IMR-90 (cell line): ENCODE measurements around the gene ZMIZ1. TPM values are rescaled to one million over a fixed set of nuclear protein-coding genes. Genes with fewer than 3 reads are reported as not detected.

Source experiments
- ATAC-seq: fragments of 200-7000 bp; cut with Tn5 transposase; 2 replicates; pipeline ENCODE4 v1.9.1; 2020; ENCODE audit warnings: low read depth, mild to moderate bottlenecking, moderate library complexity
- BruUV-seq: library from RNA; stranded (reverse); fragments of 400-500 nt; replicated peaks from 2 replicates; lab custom pipeline; 2021; lab: Mats Ljungman, UMichigan
- CTCF ChIA-PET: fragments of 300-600 bp; formaldehyde crosslinking; extraction: SDS; loops from one replicate; lab custom pipeline; 2021; ENCODE audit warnings: antibody characterized with exemption; lab: Yijun Ruan, JAX
- POLR2A ChIA-PET: fragments of 300-600 bp; sonication (Branson Sonifier 250); formaldehyde crosslinking; loops from one replicate; lab custom pipeline; 2022; ENCODE audit warnings: antibody characterized with exemption; ENCODE audit not compliant: unreplicated experiment; lab: Charles Lee
- DNase-seq: peaks from one replicate; pipeline ENCODE4 v3.0.0; 2013
- H2AFZ ChIP-seq: replicated peaks from 2 replicates; pipeline ENCODE3; 2013; ENCODE audit warnings: low read length, mild to moderate bottlenecking; ENCODE audit not compliant: poor library complexity
- H2AK5ac ChIP-seq: 2 replicates; pipeline ENCODE4 v1.6.1; 2013; ENCODE audit warnings: low read depth, low read length, inconsistent platforms
- H2AK9ac ChIP-seq: replicated peaks from 2 replicates; pipeline ENCODE3; 2013; ENCODE audit warnings: mild to moderate bottlenecking, low read depth, low read length, moderate library complexity; ENCODE audit not compliant: poor library complexity
- H2BK120ac ChIP-seq: 2 replicates; pipeline ENCODE4 v1.6.1; 2013; ENCODE audit warnings: low read depth, low read length, inconsistent platforms
- H2BK15ac ChIP-seq: 3 replicates; pipeline ENCODE4 v1.6.1; 2013; ENCODE audit warnings: low read depth, low read length, inconsistent platforms
- H2BK20ac ChIP-seq: 2 replicates; pipeline ENCODE4 v1.6.1; 2013; ENCODE audit warnings: low read depth, mild to moderate bottlenecking, inconsistent platforms, low read length, moderate library complexity
- H2BK5ac ChIP-seq: 2 replicates; pipeline ENCODE4 v1.6.1; 2013; ENCODE audit warnings: mild to moderate bottlenecking, low read depth, low read length, inconsistent platforms; ENCODE audit not compliant: poor library complexity, severe bottlenecking
- H3K14ac ChIP-seq: replicated peaks from 2 replicates; pipeline ENCODE4 v1.6.1; 2013; ENCODE audit warnings: low read depth, low read length, inconsistent platforms
- H3K18ac ChIP-seq: 2 replicates; pipeline ENCODE4 v1.6.1; 2013; ENCODE audit warnings: low read depth, low read length, control low read depth
- H3K23ac ChIP-seq: 2 replicates; pipeline ENCODE4 v1.6.1; 2013; ENCODE audit warnings: low read depth, low read length, inconsistent platforms
- H3K27ac ChIP-seq: 2 replicates; pipeline ENCODE4 v1.5.1; 2013; ENCODE audit warnings: mild to moderate bottlenecking, control low read depth, low read length; ENCODE audit not compliant: insufficient read depth
- H3K27me3 ChIP-seq: 2 replicates; pipeline ENCODE4 v1.6.1; 2013; ENCODE audit warnings: low read length; ENCODE audit not compliant: control insufficient read depth, insufficient read depth
- H3K36me3 ChIP-seq: 2 replicates; pipeline ENCODE4 v1.6.1; 2013; ENCODE audit warnings: low read length, mixed read lengths; ENCODE audit not compliant: control insufficient read depth, insufficient read depth
- H3K4ac ChIP-seq: 2 replicates; pipeline ENCODE4 v1.6.1; 2013; ENCODE audit warnings: low read depth, low read length, inconsistent platforms
- H3K4me1 ChIP-seq: 2 replicates; pipeline ENCODE4 v1.6.1; 2013; ENCODE audit warnings: low read length, mixed read lengths; ENCODE audit not compliant: control insufficient read depth, insufficient read depth
- H3K4me2 ChIP-seq: 2 replicates; pipeline ENCODE4 v1.6.1; 2013; ENCODE audit warnings: low read depth, mild to moderate bottlenecking, control low read depth, low read length, moderate library complexity
- H3K4me3 ChIP-seq: 2 replicates; pipeline ENCODE4 v1.5.1; 2013; ENCODE audit warnings: low read depth, mild to moderate bottlenecking, control low read depth, low read length, moderate library complexity; ENCODE audit not compliant: insufficient read depth
- H3K56ac ChIP-seq: 2 replicates; pipeline ENCODE4 v1.6.1; 2013; ENCODE audit warnings: low read length, inconsistent platforms; ENCODE audit not compliant: insufficient read depth; ENCODE audit errors: extremely low read depth
- H3K79me1 ChIP-seq, 2 experiments: 2 replicates each; pipeline ENCODE4 v1.6.1; 2013; ENCODE audit warnings: low read length in 2 of 2, inconsistent platforms in 1 of 2, low read depth in 1 of 2
- H3K9ac ChIP-seq: 2 replicates; pipeline ENCODE4 v1.6.1; 2013; ENCODE audit warnings: low read depth, low read length, control low read depth
- H3K9me1 ChIP-seq: 2 replicates; pipeline ENCODE4 v1.6.1; 2013; ENCODE audit warnings: low read length, inconsistent platforms; ENCODE audit not compliant: insufficient read depth
- H3K9me3 ChIP-seq: 2 replicates; pipeline ENCODE4 v1.6.1; 2013; ENCODE audit warnings: low read length; ENCODE audit not compliant: control insufficient read depth, insufficient read depth
- H4K20me1 ChIP-seq: 2 replicates; pipeline ENCODE4 v1.6.1; 2013; ENCODE audit warnings: low read length, inconsistent platforms; ENCODE audit not compliant: insufficient read depth
- H4K5ac ChIP-seq: 2 replicates; pipeline ENCODE4 v1.6.1; 2013; ENCODE audit warnings: mild to moderate bottlenecking, low read depth, low read length, control low read depth
- H4K8ac ChIP-seq, 2 experiments: 2 replicates each; pipeline ENCODE4 v1.6.1; 2013; ENCODE audit warnings: low read depth in 2 of 2, low read length in 2 of 2, control low read depth in 1 of 2, inconsistent platforms in 1 of 2
- H4K91ac ChIP-seq: 2 replicates; pipeline ENCODE4 v1.6.1; 2013; ENCODE audit warnings: low read depth, low read length, inconsistent platforms; ENCODE audit not compliant: insufficient read depth
- BHLHE40 ChIP-seq: fragments of 150-350 bp; IDR thresholded peaks from 2 replicates; pipeline ENCODE4 v1.6.1; 2016; ENCODE audit warnings: mild to moderate bottlenecking, low read depth, low read length
- CEBPB ChIP-seq: IDR thresholded peaks from 2 replicates; pipeline ENCODE4 v1.6.1; 2012; ENCODE audit warnings: low read depth, low read length, improper control_type of control experiment
- CHD1 ChIP-seq: IDR thresholded peaks from 2 replicates; pipeline ENCODE4 v1.6.1; 2012; ENCODE audit warnings: low read depth, low read length, improper control_type of control experiment
- FOS ChIP-seq: fragments of 150-350 bp; IDR thresholded peaks from 2 replicates; pipeline ENCODE4 v1.6.1; 2016; ENCODE audit warnings: low read depth, low read length
- MAFK ChIP-seq: IDR thresholded peaks from 2 replicates; pipeline ENCODE4 v1.6.1; 2012; ENCODE audit warnings: low read depth, low read length, improper control_type of control experiment
- MAZ ChIP-seq: IDR thresholded peaks from 2 replicates; pipeline ENCODE4 v1.6.1; 2012; ENCODE audit warnings: low read depth, mild to moderate bottlenecking, low read length, improper control_type of control experiment, moderate library complexity, borderline replicate concordance
- MXI1 ChIP-seq: IDR thresholded peaks from 2 replicates; pipeline ENCODE4 v1.6.1; 2012; ENCODE audit warnings: low read depth, mild to moderate bottlenecking, low read length, moderate library complexity, borderline replicate concordance
- NFE2L2 ChIP-seq: fragments of 150-350 bp; IDR thresholded peaks from 2 replicates; pipeline ENCODE4 v1.6.1; 2016; ENCODE audit warnings: low read depth, mild to moderate bottlenecking, low read length
- POLR2A ChIP-seq: IDR thresholded peaks from 2 replicates; pipeline ENCODE4 v1.6.1; 2012; ENCODE audit warnings: mild to moderate bottlenecking, low read depth, low read length
- RAD21 ChIP-seq: IDR thresholded peaks from 2 replicates; pipeline ENCODE4 v1.6.1; 2012; ENCODE audit warnings: low read length, improper control_type of control experiment
- RCOR1 ChIP-seq: IDR thresholded peaks from 2 replicates; pipeline ENCODE4 v1.6.1; 2012; ENCODE audit warnings: mild to moderate bottlenecking, low read length, improper control_type of control experiment; ENCODE audit not compliant: insufficient replicate concordance
- RFX5 ChIP-seq: IDR thresholded peaks from 2 replicates; pipeline ENCODE4 v1.8.0; 2012; ENCODE audit warnings: low read depth, mild to moderate bottlenecking, low read length, moderate library complexity
- SMC3 ChIP-seq: fragments of 150-350 bp; IDR thresholded peaks from 2 replicates; pipeline ENCODE4 v1.6.1; 2016; ENCODE audit warnings: low read depth, mild to moderate bottlenecking, antibody characterized with exemption, low read length, moderate library complexity
- WGBS, 2 experiments: methylation state at CpG; one replicate each; pipeline versions ENCODE4 v1.1.5 to v1.1.7; 2013; ENCODE audit warnings: missing lambda C conversion rate in 2 of 2; ENCODE audit not compliant: insufficient read length in 1 of 2; ENCODE audit errors: extremely low coverage in 2 of 2; 5-methylcytosine and 5-hydroxymethylcytosine counted together
- dilution Hi-C: fragments of 300-500 bp; cut with HindIII; formaldehyde crosslinking; loops from one replicate; pipeline ENCODE4 v1.14.3; 2018; ENCODE audit warnings: low sequenced_read_pairs; ENCODE audit not compliant: unreplicated experiment
- in situ Hi-C: fragments of 300-500 bp; cut with MboI; formaldehyde crosslinking; loops from 3 replicates; pipeline ENCODE4 v1.14.3; 2019; ENCODE audit warnings: low sequenced_read_pairs, inconsistent platforms, mixed read lengths
- intact Hi-C: fragments of 100-400 bp; cut with micrococcal nuclease; formaldehyde crosslinking; loops from 2 replicates; pipeline ENCODE4 v1.10.0; 2022
- polyA plus RNA-seq, 3 experiments: library from polyadenylated mRNA; depleted of rRNA; stranded (reverse); fragments of >200 nt; gene quantifications; 2 replicates each; pipeline ENCODE4 v1.2.3, GENCODE V29; 2012; ENCODE audit warnings: low replicate concordance in 1 of 3
- total RNA-seq: library from RNA; depleted of rRNA; stranded (reverse); fragments of >200 nt; gene quantifications from 2 replicates; pipeline ENCODE4 v1.2.3, GENCODE V29; 2012
- TF ChIP-seq, protein P1 (sequence below): fragments of 150-350 bp; IDR thresholded peaks from 2 replicates; pipeline ENCODE4 v1.6.1; 2016; ENCODE audit warnings: low read depth, mild to moderate bottlenecking, low read length, moderate library complexity, borderline replicate concordance
- TF ChIP-seq, protein P2 (sequence below): conservative IDR thresholded peaks from 2 replicates; pipeline ENCODE4 v1.5.1; 2012; ENCODE audit warnings: mild to moderate bottlenecking, low read depth, low read length, improper control_type of control experiment
- TF ChIP-seq, protein P3 (sequence below): fragments of 150-350 bp; IDR thresholded peaks from 2 replicates; pipeline ENCODE4 v1.6.1; 2017; ENCODE audit warnings: mild to moderate bottlenecking, antibody characterized with exemption, low read length, low read depth

ZMIZ1 gene
- total and polyA plus RNA-seq, 2 of the 4 experiments (the other 2 are of a cell fraction), result 6.6 to 48.7 TPM

DNA sequence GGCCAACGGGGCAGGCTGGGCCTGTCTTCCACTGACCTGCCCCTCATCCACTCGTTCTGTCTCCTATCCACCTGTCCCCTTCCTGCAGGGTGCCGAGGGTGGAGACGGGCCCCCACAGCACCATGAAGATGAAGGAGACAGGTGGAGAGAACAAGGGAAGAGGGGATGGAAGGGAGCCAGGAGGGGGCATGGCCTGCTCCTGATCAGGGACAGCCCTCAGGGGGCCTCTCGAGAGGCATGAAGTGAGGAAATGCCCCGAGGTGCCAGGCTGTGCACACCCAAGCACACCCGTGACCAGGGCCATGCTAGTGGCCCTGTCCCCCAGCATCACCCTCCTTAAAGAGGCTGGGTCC is 111.2 kb downstream of the ZMIZ1 start:
- H3K4ac ChIP-seq, result peak overlapping the region; percentile 94
- in situ Hi-C loops (no loop called here), dilution Hi-C loops (no loop called here), intact Hi-C loops (loop anchor here (2.0 to 5.0 kb wide), 2 partner anchors 21 to 108 kb away; no protein-coding TSS in a partner anchor)
- peak overlapping the region; percentile 75 for H2AK9ac ChIP-seq
- no peak overlapping the region for H2BK15ac ChIP-seq
- H4K8ac ChIP-seq, result no peak overlapping the region
- ATAC-seq (no peak), DNase-seq (no peak)
- no peak overlapping the region for H3K4me3 ChIP-seq
- peaks cover 84% of the 10 kb centered on the region for H3K4me1 ChIP-seq
- H2BK20ac ChIP-seq, result no peak overlapping the region
- no peak overlapping the region for H3K4me2 ChIP-seq
- H3K9ac ChIP-seq, result no peak overlapping the region
- no peak overlapping the region; the same call in 1 of the 2 replicates for H3K23ac ChIP-seq
- H3K9me3 ChIP-seq, result no peaks in the 10 kb centered on the region
- 0 out of 2 replicates have a peak overlapping the region, but pooled peaks have one; percentile 20 for H4K91ac ChIP-seq
- H3K36me3 ChIP-seq, result peaks cover 8% of the 10 kb centered on the region; the same call in 1 of the 2 replicates
- H3K9me1 ChIP-seq, result peaks cover 66% of the 10 kb centered on the region
- no peak overlapping the region for H3K14ac ChIP-seq
- no CpG with 5 or more reads among the region's 7 CpGs for WGBS, 2 experiments
- peaks cover 47 to 96% of the 10 kb centered on the region in 2 experiments for H3K79me1 ChIP-seq
- H2AK5ac ChIP-seq, result peak overlapping the region; percentile 99; the same call in 1 of the 2 replicates
- peaks cover 62% of the 10 kb centered on the region for H4K20me1 ChIP-seq
- peak overlapping the region; percentile 78 for H2BK5ac ChIP-seq
- TF ChIP-seq, protein P1, sequence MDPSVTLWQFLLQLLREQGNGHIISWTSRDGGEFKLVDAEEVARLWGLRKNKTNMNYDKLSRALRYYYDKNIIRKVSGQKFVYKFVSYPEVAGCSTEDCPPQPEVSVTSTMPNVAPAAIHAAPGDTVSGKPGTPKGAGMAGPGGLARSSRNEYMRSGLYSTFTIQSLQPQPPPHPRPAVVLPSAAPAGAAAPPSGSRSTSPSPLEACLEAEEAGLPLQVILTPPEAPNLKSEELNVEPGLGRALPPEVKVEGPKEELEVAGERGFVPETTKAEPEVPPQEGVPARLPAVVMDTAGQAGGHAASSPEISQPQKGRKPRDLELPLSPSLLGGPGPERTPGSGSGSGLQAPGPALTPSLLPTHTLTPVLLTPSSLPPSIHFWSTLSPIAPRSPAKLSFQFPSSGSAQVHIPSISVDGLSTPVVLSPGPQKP, result no peak
- TF ChIP-seq MAFK, result no peak
- TF ChIP-seq NFE2L2, result no peak
- no peak for TF ChIP-seq SMC3
- no peak for TF ChIP-seq FOS
- TF ChIP-seq, protein P2, sequence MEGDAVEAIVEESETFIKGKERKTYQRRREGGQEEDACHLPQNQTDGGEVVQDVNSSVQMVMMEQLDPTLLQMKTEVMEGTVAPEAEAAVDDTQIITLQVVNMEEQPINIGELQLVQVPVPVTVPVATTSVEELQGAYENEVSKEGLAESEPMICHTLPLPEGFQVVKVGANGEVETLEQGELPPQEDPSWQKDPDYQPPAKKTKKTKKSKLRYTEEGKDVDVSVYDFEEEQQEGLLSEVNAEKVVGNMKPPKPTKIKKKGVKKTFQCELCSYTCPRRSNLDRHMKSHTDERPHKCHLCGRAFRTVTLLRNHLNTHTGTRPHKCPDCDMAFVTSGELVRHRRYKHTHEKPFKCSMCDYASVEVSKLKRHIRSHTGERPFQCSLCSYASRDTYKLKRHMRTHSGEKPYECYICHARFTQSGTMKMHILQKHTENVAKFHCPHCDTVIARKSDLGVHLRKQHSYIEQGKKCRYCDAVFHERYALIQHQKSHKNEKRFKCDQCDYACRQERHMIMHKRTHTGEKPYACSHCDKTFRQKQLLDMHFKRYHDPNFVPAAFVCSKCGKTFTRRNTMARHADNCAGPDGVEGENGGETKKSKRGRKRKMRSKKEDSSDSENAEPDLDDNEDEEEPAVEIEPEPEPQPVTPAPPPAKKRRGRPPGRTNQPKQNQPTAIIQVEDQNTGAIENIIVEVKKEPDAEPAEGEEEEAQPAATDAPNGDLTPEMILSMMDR, result no peak
- no peak for TF ChIP-seq RFX5
- TF ChIP-seq MXI1, result no peak
- no peak for TF ChIP-seq RCOR1
- TF ChIP-seq RAD21, result no peak
- no peak for TF ChIP-seq BHLHE40
- TF ChIP-seq CHD1, result no peak
- TF ChIP-seq POLR2A, result no peak
- no peak for TF ChIP-seq MAZ
- TF ChIP-seq CEBPB, result no peak
- TF ChIP-seq, protein P3, sequence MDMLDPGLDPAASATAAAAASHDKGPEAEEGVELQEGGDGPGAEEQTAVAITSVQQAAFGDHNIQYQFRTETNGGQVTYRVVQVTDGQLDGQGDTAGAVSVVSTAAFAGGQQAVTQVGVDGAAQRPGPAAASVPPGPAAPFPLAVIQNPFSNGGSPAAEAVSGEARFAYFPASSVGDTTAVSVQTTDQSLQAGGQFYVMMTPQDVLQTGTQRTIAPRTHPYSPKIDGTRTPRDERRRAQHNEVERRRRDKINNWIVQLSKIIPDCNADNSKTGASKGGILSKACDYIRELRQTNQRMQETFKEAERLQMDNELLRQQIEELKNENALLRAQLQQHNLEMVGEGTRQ, result no peak
- no peak overlapping the region for H3K18ac ChIP-seq
- H3K27ac ChIP-seq, result peak overlapping the region; percentile 7
- CTCF ChIA-PET, result no interaction called here
- peak overlapping the region; percentile 45 for H2AFZ ChIP-seq
- H2BK120ac ChIP-seq, result peak overlapping the region; percentile 75
- POLR2A ChIA-PET, result no interaction called here
- no peaks in the 10 kb centered on the region for H3K27me3 ChIP-seq
- H3K56ac ChIP-seq, result no peak overlapping the region
- BruUV-seq, result no TSS peak
- no peak overlapping the region for H4K5ac ChIP-seq
